Astrocyte of the spinal cord (primary cell): ENCODE measurements around the gene GPR63.

Experiments used
- DNase-seq: peaks from one replicate; pipeline ENCODE4 v3.0.0; 2011; ENCODE audit warnings: low read depth, low spot score
- H3K4me3 ChIP-seq: 2 replicates; pipeline ENCODE4 v1.5.1; 2011; ENCODE audit warnings: low read depth, mild to moderate bottlenecking, low read length, moderate library complexity
- in situ Hi-C: cut with HindIII; loops from 2 replicates; pipeline ENCODE4 v1.10.0; 2017; ENCODE audit warnings: low sequenced_read_pairs
- TF ChIP-seq, protein P1 (sequence below): IDR thresholded peaks from 2 replicates; pipeline ENCODE4 v1.5.1; 2012; ENCODE audit warnings: low read depth, mild to moderate bottlenecking, low read length, inconsistent platforms

GPR63 gene

DNA sequence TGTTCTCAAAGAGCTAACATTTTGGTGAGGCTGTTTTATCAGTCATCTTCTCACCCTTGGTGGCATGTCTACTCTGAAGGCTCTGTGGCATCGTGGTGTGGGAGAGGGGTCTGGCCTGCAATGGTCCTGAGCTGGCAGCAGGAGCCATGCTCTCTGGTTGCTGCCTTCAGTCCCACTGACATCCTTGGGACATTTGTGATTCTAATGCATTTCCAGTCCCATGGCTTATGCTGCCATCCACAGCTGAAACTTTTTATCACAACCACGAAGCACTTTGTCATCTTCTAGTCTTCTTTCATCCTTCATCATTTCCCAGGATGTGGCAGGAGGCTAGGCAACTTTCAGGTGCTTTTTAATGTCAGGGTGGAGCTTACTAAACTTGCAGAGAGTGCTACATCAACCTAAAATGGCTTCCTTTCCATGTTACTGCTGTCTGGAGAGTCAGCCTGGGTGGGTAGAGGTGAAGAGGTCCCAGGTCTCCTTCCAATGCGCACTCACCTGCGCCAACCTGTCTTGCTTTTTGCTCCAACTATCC, 77.1 kb downstream of the GPR63 start:
- in situ Hi-C loops = no loop called here
- DNase-seq = no peak
- TF ChIP-seq, protein P1, sequence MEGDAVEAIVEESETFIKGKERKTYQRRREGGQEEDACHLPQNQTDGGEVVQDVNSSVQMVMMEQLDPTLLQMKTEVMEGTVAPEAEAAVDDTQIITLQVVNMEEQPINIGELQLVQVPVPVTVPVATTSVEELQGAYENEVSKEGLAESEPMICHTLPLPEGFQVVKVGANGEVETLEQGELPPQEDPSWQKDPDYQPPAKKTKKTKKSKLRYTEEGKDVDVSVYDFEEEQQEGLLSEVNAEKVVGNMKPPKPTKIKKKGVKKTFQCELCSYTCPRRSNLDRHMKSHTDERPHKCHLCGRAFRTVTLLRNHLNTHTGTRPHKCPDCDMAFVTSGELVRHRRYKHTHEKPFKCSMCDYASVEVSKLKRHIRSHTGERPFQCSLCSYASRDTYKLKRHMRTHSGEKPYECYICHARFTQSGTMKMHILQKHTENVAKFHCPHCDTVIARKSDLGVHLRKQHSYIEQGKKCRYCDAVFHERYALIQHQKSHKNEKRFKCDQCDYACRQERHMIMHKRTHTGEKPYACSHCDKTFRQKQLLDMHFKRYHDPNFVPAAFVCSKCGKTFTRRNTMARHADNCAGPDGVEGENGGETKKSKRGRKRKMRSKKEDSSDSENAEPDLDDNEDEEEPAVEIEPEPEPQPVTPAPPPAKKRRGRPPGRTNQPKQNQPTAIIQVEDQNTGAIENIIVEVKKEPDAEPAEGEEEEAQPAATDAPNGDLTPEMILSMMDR = no peak
- no peak overlapping the region for H3K4me3 ChIP-seq

DNA sequence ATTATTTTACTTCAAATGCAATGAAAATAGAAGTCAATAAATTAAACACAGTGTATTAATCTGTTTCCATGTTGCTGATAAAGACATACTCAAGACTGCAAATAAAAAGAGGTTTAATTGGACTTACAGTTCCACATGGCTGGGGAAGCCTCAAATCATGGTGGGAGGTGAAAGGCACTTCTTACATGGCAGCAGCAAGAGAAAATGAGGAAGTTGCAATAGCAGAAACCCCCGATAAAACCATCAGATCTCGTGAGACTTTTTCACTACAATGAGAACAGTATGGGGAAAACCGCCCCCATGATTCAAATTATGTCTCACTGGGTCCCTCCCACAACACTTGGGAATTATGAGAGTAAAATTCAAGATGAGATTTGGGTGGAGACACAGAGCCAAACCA, 82.2 kb downstream of the GPR63 start:
- H3K4me3 ChIP-seq = no peak overlapping the region
- in situ Hi-C loops = no loop called here
- TF ChIP-seq, protein P1 = no peak
- no peak for DNase-seq

DNA sequence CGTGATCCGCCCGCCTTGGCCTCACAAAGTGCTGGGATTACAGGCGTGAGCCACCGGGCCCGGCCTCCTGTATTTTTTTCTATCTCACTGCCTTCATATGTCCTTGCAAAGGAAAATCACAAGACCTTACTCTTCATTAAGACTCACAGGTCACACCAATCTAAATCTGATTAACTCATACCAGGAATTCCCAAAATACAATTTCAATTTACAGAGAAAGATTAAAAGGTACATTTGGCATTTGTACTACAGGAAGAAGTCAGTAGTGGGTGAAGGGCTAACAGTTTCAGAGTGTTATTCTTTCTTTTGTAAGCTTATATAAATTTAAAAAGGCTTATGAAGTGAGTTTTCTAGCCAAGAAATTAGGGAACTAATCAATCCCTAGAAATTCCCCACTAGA, 87.4 kb downstream of the GPR63 start:
- no peak for DNase-seq
- TF ChIP-seq, protein P1 = no peak
- no peak overlapping the region for H3K4me3 ChIP-seq
- in situ Hi-C loops = no loop called here
